SK-N-SH (cell line): Measurements from ENCODE around the gene NIPSNAP3A. TPM values are rescaled to one million over a fixed set of nuclear protein-coding genes. Genes with fewer than 3 reads are reported as not detected.

Experiments used
- CTCF ChIA-PET: fragments of 300-600, 350-600 bp; formaldehyde crosslinking; extraction: SDS; loops from one replicate; lab custom pipeline; 2021; lab: Yijun Ruan, JAX
- POLR2A ChIA-PET: fragments of 350-600 bp; sonication (Branson Sonifier 250); formaldehyde crosslinking; extraction: SDS; loops from one replicate; lab custom pipeline; 2020; ENCODE audit warnings: antibody characterized with exemption, inconsistent platforms; lab: Yijun Ruan, JAX
- DNase-seq: peaks from one replicate; pipeline ENCODE4 v3.0.0; 2012
- H2AFZ ChIP-seq: fragments of 200-600 bp; sonication (generic); 2 replicates; pipeline ENCODE4 v1.8.1; 2016; ENCODE audit warnings: antibody characterized with exemption, mild to moderate bottlenecking, low read depth
- H3F3A ChIP-seq: fragments of 200-600 bp; sonication (generic); replicated peaks from 2 replicates; pipeline ENCODE3; 2016; ENCODE audit warnings: antibody characterized with exemption, mild to moderate bottlenecking; ENCODE audit not compliant: insufficient read depth
- H3K27ac ChIP-seq, 2 experiments: fragments of 200-500 bp in 1 of 2; fragments of 200-600 bp in 1 of 2; sonication (Bioruptor generic) in 1 of 2; sonication (generic), shearing (Covaris generic) in 1 of 2; 2 replicates each; pipeline versions ENCODE4 v1.5.1 to v1.6.1; 2014 to 2016; ENCODE audit warnings: low read depth in 2 of 2, inconsistent platforms in 1 of 2, low read length in 1 of 2, mild to moderate bottlenecking in 1 of 2, mixed read lengths in 1 of 2
- H3K27me3 ChIP-seq: fragments of 200-600 bp; sonication (generic), shearing (Covaris generic); 2 replicates; pipeline ENCODE4 v1.6.1; 2016; ENCODE audit warnings: mixed run types; ENCODE audit not compliant: insufficient read depth
- H3K36me3 ChIP-seq, 2 experiments: fragments of 200-500 bp in 1 of 2; fragments of 200-600 bp in 1 of 2; sonication (Bioruptor generic) in 1 of 2; sonication (generic) in 1 of 2; replicated peaks in 1 of 2; 2 replicates each; pipeline versions ENCODE3 to v1.5.1; 2014 to 2016; ENCODE audit warnings: low read length in 1 of 2, mild to moderate bottlenecking in 1 of 2; ENCODE audit not compliant: insufficient read depth in 2 of 2, control insufficient read depth in 1 of 2
- H3K4me1 ChIP-seq, 2 experiments: fragments of 200-500 bp in 1 of 2; fragments of 200-600 bp in 1 of 2; sonication (Bioruptor generic) in 1 of 2; sonication (generic), shearing (Covaris generic) in 1 of 2; 2 replicates each; pipeline versions ENCODE4 v1.5.1 to v1.6.1; 2014 to 2016; ENCODE audit warnings: low read depth in 1 of 2, low read length in 1 of 2, mixed run types in 1 of 2; ENCODE audit not compliant: insufficient read depth in 2 of 2, control insufficient read depth in 1 of 2
- H3K4me2 ChIP-seq: fragments of 200-600 bp; sonication (generic), shearing (Covaris generic); 2 replicates; pipeline ENCODE4 v1.6.1; 2017; ENCODE audit warnings: mixed run types
- H3K4me3 ChIP-seq, 2 experiments: fragments of 200-500 bp in 1 of 2; fragments of 200-600 bp in 1 of 2; sonication (Bioruptor generic) in 1 of 2; sonication (generic), shearing (Covaris generic) in 1 of 2; 2 replicates each; pipeline versions ENCODE4 v1.5.1 to v1.8.1; 2014 to 2016; ENCODE audit warnings: low read depth in 2 of 2, inconsistent platforms in 1 of 2, low read length in 1 of 2, mild to moderate bottlenecking in 1 of 2, mixed read lengths in 1 of 2, moderate library complexity in 1 of 2
- H3K79me2 ChIP-seq: fragments of 200-600 bp; sonication (generic); 2 replicates; pipeline ENCODE4 v1.8.1; 2017; ENCODE audit warnings: mild to moderate bottlenecking; ENCODE audit not compliant: insufficient read depth
- H3K9ac ChIP-seq: fragments of 200-600 bp; sonication (generic); 2 replicates; pipeline ENCODE4 v1.6.1; 2017; ENCODE audit warnings: mixed run types
- H3K9me2 ChIP-seq: fragments of 200-600 bp; sonication (generic); 2 replicates; pipeline ENCODE4 v1.6.1; 2017; ENCODE audit warnings: mixed run types
- H3K9me3 ChIP-seq: fragments of 200-600 bp; sonication (generic); 2 replicates; pipeline ENCODE4 v1.6.1; 2017; ENCODE audit warnings: mixed run types, mild to moderate bottlenecking, moderate library complexity
- H4K20me1 ChIP-seq: fragments of 200-600 bp; sonication (generic); 2 replicates; pipeline ENCODE4 v1.6.1; 2017; ENCODE audit warnings: mild to moderate bottlenecking, mixed run types; ENCODE audit not compliant: insufficient read depth
- FOSL2 ChIP-seq: IDR thresholded peaks from 2 replicates; pipeline ENCODE4 v1.4.0; 2012; ENCODE audit warnings: low read depth, mild to moderate bottlenecking, moderate library complexity, borderline replicate concordance
- GABPA ChIP-seq: IDR thresholded peaks from 2 replicates; pipeline ENCODE4 v1.4.0; 2012; ENCODE audit warnings: low read depth, mild to moderate bottlenecking
- MXI1 ChIP-seq: IDR thresholded peaks from 2 replicates; pipeline ENCODE4 v1.6.1; 2012; ENCODE audit warnings: mild to moderate bottlenecking, low read depth, low read length, improper control_type of control experiment
- RFX5 ChIP-seq: IDR thresholded peaks from 2 replicates; pipeline ENCODE4 v1.6.1; 2012; ENCODE audit warnings: mild to moderate bottlenecking, improper control_type of control experiment, low read length
- RXRA ChIP-seq: IDR thresholded peaks from 2 replicates; pipeline ENCODE4 v1.4.0; 2012; ENCODE audit warnings: low read depth, mild to moderate bottlenecking, borderline replicate concordance
- TAF1 ChIP-seq: IDR thresholded peaks from 2 replicates; pipeline ENCODE4 v1.6.1; 2012; ENCODE audit warnings: low read depth, mild to moderate bottlenecking, low read length, moderate library complexity, borderline replicate concordance
- TCF12 ChIP-seq: IDR thresholded peaks from 2 replicates; pipeline ENCODE4 v1.4.0; 2012
- YY1 ChIP-seq: IDR thresholded peaks from 2 replicates; pipeline ENCODE4 v1.4.0; 2012; ENCODE audit warnings: low read depth, mild to moderate bottlenecking
- WGBS: methylation state at CpG from one replicate; pipeline ENCODE4 v1.1.6; 2017; ENCODE audit warnings: low lambda C conversion rate; 5-methylcytosine and 5-hydroxymethylcytosine counted together
- polyA plus RNA-seq, 3 experiments: library from polyadenylated mRNA; depleted of rRNA; stranded (reverse); fragments of >200 nt; gene quantifications; 2 replicates each; pipeline ENCODE4 v1.2.3, GENCODE V29; 2012
- TF ChIP-seq, protein P1 (sequence below): fragments of 150-350 bp; IDR thresholded peaks from 2 replicates; pipeline ENCODE4 v1.6.1; 2016; ENCODE audit warnings: mild to moderate bottlenecking, low read depth, low read length
- TF ChIP-seq, protein P2 (sequence below): IDR thresholded peaks from 2 replicates; pipeline ENCODE4; 2012
- TF ChIP-seq, protein P3 (sequence below): IDR thresholded peaks from 2 replicates; pipeline ENCODE4 v1.6.1; 2012; ENCODE audit warnings: mild to moderate bottlenecking, low read depth, low read length, moderate library complexity

NIPSNAP3A gene
- polyA plus RNA-seq, 1 of the 3 experiments (the other 2 are of a cell fraction) = 29.2 TPM

DNA sequence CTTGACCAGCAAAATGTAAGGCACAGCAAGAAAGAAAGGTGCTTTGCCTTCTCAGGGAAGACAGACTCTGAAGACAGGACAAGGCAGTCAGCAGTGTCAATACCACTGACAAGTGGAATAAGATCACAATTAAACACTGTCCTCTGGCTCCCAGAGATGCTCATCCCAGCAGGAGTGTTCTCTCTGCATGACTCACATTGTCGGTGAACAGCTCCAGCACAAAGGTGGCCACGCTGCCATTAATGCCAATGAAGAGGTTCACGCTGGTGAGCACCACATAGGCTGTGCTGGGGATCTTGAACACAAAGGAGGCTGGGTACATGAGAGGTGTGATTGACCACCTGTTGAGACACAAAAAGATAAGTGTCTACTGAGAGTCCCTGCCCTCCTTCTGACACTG is 48.4 kb downstream of the NIPSNAP3A start:
- H3K9me2 ChIP-seq = no peaks in the 10 kb centered on the region
- ChIA-PET CTCF (interaction anchor here (2.1 to 6.9 kb wide), 2 partner anchors 11 to 16 kb away, joined by 12 to 31 read pairs; no protein-coding TSS in a partner anchor), POLR2A (no interaction called here)
- H3K27ac ChIP-seq = peak overlapping the region in 1 of 2 experiments; percentile 25; a peak in 1 of 4 replicates
- 100% methylated on average over 1 of the region's 3 CpGs for WGBS
- no peaks in the 10 kb centered on the region for H3K79me2 ChIP-seq
- no peak overlapping the region for H3K9ac ChIP-seq
- H3K27me3 ChIP-seq = no peaks in the 10 kb centered on the region
- H3K4me2 ChIP-seq = no peak overlapping the region
- H4K20me1 ChIP-seq = no peaks in the 10 kb centered on the region
- peaks cover 13 to 77% of the 10 kb centered on the region in 2 experiments for H3K36me3 ChIP-seq
- TF ChIP-seq GABPA (no peak), MXI1 (no peak), YY1 (no peak), RFX5 (no peak), TAF1 (no peak), TCF12 (no peak), FOSL2 (no peak), RXRA (no peak)
- TF ChIP-seq, protein P1, sequence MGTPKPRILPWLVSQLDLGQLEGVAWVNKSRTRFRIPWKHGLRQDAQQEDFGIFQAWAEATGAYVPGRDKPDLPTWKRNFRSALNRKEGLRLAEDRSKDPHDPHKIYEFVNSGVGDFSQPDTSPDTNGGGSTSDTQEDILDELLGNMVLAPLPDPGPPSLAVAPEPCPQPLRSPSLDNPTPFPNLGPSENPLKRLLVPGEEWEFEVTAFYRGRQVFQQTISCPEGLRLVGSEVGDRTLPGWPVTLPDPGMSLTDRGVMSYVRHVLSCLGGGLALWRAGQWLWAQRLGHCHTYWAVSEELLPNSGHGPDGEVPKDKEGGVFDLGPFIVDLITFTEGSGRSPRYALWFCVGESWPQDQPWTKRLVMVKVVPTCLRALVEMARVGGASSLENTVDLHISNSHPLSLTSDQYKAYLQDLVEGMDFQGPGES = no peak
- TF ChIP-seq, protein P2, sequence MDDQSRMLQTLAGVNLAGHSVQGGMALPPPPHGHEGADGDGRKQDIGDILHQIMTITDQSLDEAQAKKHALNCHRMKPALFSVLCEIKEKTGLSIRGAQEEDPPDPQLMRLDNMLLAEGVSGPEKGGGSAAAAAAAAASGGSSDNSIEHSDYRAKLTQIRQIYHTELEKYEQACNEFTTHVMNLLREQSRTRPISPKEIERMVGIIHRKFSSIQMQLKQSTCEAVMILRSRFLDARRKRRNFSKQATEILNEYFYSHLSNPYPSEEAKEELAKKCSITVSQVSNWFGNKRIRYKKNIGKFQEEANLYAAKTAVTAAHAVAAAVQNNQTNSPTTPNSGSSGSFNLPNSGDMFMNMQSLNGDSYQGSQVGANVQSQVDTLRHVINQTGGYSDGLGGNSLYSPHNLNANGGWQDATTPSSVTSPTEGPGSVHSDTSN = no peak
- TF ChIP-seq, protein P3, sequence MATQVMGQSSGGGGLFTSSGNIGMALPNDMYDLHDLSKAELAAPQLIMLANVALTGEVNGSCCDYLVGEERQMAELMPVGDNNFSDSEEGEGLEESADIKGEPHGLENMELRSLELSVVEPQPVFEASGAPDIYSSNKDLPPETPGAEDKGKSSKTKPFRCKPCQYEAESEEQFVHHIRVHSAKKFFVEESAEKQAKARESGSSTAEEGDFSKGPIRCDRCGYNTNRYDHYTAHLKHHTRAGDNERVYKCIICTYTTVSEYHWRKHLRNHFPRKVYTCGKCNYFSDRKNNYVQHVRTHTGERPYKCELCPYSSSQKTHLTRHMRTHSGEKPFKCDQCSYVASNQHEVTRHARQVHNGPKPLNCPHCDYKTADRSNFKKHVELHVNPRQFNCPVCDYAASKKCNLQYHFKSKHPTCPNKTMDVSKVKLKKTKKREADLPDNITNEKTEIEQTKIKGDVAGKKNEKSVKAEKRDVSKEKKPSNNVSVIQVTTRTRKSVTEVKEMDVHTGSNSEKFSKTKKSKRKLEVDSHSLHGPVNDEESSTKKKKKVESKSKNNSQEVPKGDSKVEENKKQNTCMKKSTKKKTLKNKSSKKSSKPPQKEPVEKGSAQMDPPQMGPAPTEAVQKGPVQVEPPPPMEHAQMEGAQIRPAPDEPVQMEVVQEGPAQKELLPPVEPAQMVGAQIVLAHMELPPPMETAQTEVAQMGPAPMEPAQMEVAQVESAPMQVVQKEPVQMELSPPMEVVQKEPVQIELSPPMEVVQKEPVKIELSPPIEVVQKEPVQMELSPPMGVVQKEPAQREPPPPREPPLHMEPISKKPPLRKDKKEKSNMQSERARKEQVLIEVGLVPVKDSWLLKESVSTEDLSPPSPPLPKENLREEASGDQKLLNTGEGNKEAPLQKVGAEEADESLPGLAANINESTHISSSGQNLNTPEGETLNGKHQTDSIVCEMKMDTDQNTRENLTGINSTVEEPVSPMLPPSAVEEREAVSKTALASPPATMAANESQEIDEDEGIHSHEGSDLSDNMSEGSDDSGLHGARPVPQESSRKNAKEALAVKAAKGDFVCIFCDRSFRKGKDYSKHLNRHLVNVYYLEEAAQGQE = no peak
- TF ChIP-seq, all 33 proteins: peak for 0
- no peak for DNase-seq
- Histone ChIP-seq H3K9me3 (no peaks in the 10 kb centered on the region), H3K4me3 (no peak overlapping the region), H3F3A (peaks cover 3% of the 10 kb centered on the region), H3K4me1 (peaks cover 0 to 47% of the 10 kb centered on the region in 2 experiments; a peak in 2 of 4 replicates), H2AFZ (no peak overlapping the region)
